Fibroblast of lung (primary cell): ENCODE results near the gene RNF115. TPM values are rescaled to one million over a fixed set of nuclear protein-coding genes. Genes with fewer than 3 reads are reported as not detected.
"Not testable (repeated sequence)": the region's sequence is repeated elsewhere in the genome, so short reads cannot be mapped to it uniquely, and the experiment has no call there.

Experiments
- DNase-seq, 2 donors: peaks; one replicate each; pipeline versions ENCODE4 v3.0.0 to v3.0.0-alpha.2; 2010; ENCODE audit warnings: low read depth in 2 of 2
- H2AFZ ChIP-seq: 2 replicates; pipeline ENCODE4 v1.5.1; 2012; ENCODE audit warnings: low read length, control low read depth, inconsistent platforms
- H3K27ac ChIP-seq: 2 replicates; pipeline ENCODE4 v1.5.1; 2011; ENCODE audit warnings: low read length, control low read depth; ENCODE audit not compliant: insufficient read depth
- H3K27me3 ChIP-seq: 2 replicates; pipeline ENCODE4 v1.5.1; 2011; ENCODE audit warnings: mild to moderate bottlenecking, low read length; ENCODE audit not compliant: control insufficient read depth, insufficient read depth
- H3K36me3 ChIP-seq: 2 replicates; pipeline ENCODE4 v1.5.1; 2011; ENCODE audit warnings: low read length; ENCODE audit not compliant: control insufficient read depth, insufficient read depth
- H3K4me1 ChIP-seq: 2 replicates; pipeline ENCODE4 v1.5.1; 2011; ENCODE audit warnings: low read length; ENCODE audit not compliant: control insufficient read depth, insufficient read depth; ENCODE audit errors: extremely low read depth
- H3K4me2 ChIP-seq: 2 replicates; pipeline ENCODE4 v1.5.1; 2011; ENCODE audit warnings: low read length, control low read depth; ENCODE audit not compliant: insufficient read depth; ENCODE audit errors: extremely low read depth
- H3K4me3 ChIP-seq, 4 experiments: fragments of 200-600 bp in 1 of 4; sonication (generic) in 1 of 4; replicated peaks in 1 of 4; 2 replicates each; pipeline ENCODE4 v1.5.1; 2011 to 2016; ENCODE audit warnings: low read length in 4 of 4, low read depth in 3 of 4, mild to moderate bottlenecking in 3 of 4, control low read depth in 2 of 4, inconsistent platforms in 1 of 4, mixed read lengths in 1 of 4; ENCODE audit not compliant: insufficient read depth in 1 of 4; ENCODE audit errors: control extremely low read depth in 1 of 4
- H3K79me2 ChIP-seq: 2 replicates; pipeline ENCODE4 v1.5.1; 2012; ENCODE audit warnings: mild to moderate bottlenecking, low read length, inconsistent platforms; ENCODE audit not compliant: control insufficient read depth, insufficient read depth
- H3K9ac ChIP-seq: 2 replicates; pipeline ENCODE4 v1.5.1; 2011; ENCODE audit warnings: mild to moderate bottlenecking, low read length, control low read depth; ENCODE audit not compliant: insufficient read depth
- H3K9me3 ChIP-seq: 2 replicates; pipeline ENCODE4 v1.5.1; 2012; ENCODE audit warnings: low read depth, low read length; ENCODE audit not compliant: control insufficient read depth, insufficient read depth
- H4K20me1 ChIP-seq: 2 replicates; pipeline ENCODE4 v1.5.1; 2011; ENCODE audit warnings: low read length; ENCODE audit not compliant: control insufficient read depth, insufficient read depth; ENCODE audit errors: extremely low read depth
- EZH2 ChIP-seq: IDR thresholded peaks from 2 replicates; pipeline ENCODE4 v1.5.1; 2012; ENCODE audit warnings: low read length, control low read depth, mild to moderate bottlenecking; ENCODE audit errors: missing control alignments
- polyA plus RNA-seq, 2 donors: library from polyadenylated mRNA; depleted of rRNA in 1 of 2; stranded (reverse) in 1 of 2; unstranded in 1 of 2; fragments of >200 nt; gene quantifications; 2 replicates each; pipeline ENCODE4 v1.2.1, GENCODE V29; 2011 to 2012; ENCODE audit warnings: missing spikeins in 1 of 2
- total RNA-seq: library from RNA; depleted of rRNA; stranded (reverse); fragments of >200 nt; gene quantifications from 2 replicates; pipeline ENCODE4 v1.2.1, GENCODE V29; 2014
- TF ChIP-seq, protein P1 (sequence below), 2 donors: IDR thresholded peaks in 1 of 2; conservative IDR thresholded peaks in 1 of 2; 1 replicate in 1 of 2; 2 replicates in 1 of 2; pipeline ENCODE4 v1.5.1; 2011 to 2012; ENCODE audit warnings: low read length in 2 of 2, control low read depth in 1 of 2, inconsistent platforms in 1 of 2, low read depth in 1 of 2, mild to moderate bottlenecking in 1 of 2

Gene RNF115
- total and polyA plus RNA-seq, 2 donors (not counting 1 experiment from before 2014, with no cell fraction given), result 16.2 to 19.8 TPM

DNA sequence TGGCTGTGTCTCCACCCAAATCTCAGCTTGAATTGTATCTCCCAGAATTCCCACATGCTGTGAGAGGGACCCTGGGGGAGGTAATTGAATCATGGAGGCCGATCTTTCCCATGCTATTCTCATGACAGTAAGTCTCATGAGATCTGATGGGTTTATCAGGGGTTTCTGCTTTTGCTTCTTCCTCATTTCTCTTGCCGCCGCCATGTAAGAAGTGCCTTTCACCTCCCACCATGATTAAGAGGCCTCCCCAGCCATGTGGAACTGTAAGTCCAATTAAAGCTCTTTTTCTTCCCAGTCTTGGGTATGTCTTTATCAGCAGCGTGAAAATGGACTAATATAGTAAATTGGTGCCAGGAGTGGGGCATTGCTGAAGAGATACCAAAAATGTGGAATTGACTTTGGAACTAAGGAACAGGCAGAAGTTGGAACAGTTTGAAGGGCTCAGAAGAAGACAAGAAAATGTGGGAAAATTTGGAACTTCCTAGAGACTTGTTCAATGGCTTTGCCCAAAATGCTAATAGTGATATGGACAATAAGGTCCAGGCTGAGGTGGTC lies 63.4 kb downstream of the RNF115 start:
- not testable (repeated sequence) for H3K4me2 ChIP-seq, H3K4me3 ChIP-seq, H3K9ac ChIP-seq, H3K9me3 ChIP-seq, H4K20me1 ChIP-seq, H3K36me3 ChIP-seq, H3K27ac ChIP-seq, H2AFZ ChIP-seq, H3K27me3 ChIP-seq, DNase-seq, H3K79me2 ChIP-seq, H3K4me1 ChIP-seq

DNA sequence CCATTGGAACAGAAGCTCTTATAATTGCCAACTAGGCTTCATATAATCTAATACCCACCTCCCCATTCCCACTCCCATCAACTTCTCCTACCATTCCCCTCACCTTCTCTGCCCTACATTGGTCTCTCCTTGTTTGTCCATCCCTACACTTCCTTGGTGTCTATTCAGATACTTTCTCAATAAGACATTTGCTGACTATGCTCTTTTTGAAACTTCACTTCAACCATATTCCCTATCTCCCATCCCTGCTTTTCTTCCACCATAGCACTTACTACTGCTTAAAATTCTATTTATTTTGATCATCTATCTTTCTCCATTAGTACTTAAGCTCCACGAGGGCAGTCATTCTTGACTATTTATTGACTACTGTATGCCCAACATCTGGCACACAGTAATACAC lies 64.2 kb downstream of the RNF115 start:
- Histone ChIP-seq H3K79me2 (no peaks in the 10 kb centered on the region), H3K9me3 (no peaks in the 10 kb centered on the region), H3K36me3 (peaks cover 3% of the 10 kb centered on the region), H3K4me3 (no peak overlapping the region), H3K4me1 (no peaks in the 10 kb centered on the region), H3K27ac (no peak overlapping the region), H3K9ac (no peak overlapping the region), H4K20me1 (no peaks in the 10 kb centered on the region), H3K27me3 (no peaks in the 10 kb centered on the region), H3K4me2 (no peak overlapping the region), H2AFZ (no peak overlapping the region)
- no peak for DNase-seq
- TF ChIP-seq, protein P1, sequence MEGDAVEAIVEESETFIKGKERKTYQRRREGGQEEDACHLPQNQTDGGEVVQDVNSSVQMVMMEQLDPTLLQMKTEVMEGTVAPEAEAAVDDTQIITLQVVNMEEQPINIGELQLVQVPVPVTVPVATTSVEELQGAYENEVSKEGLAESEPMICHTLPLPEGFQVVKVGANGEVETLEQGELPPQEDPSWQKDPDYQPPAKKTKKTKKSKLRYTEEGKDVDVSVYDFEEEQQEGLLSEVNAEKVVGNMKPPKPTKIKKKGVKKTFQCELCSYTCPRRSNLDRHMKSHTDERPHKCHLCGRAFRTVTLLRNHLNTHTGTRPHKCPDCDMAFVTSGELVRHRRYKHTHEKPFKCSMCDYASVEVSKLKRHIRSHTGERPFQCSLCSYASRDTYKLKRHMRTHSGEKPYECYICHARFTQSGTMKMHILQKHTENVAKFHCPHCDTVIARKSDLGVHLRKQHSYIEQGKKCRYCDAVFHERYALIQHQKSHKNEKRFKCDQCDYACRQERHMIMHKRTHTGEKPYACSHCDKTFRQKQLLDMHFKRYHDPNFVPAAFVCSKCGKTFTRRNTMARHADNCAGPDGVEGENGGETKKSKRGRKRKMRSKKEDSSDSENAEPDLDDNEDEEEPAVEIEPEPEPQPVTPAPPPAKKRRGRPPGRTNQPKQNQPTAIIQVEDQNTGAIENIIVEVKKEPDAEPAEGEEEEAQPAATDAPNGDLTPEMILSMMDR (conservative IDR thresholded peaks at IDR 0.05 in 1 of 2, IDR thresholded peaks at IDR 0.05 in 1 of 2; ENCODE audit: low read depth in 1 of 2, low read length in 2 of 2), result no peak
- no peak for TF ChIP-seq EZH2

DNA sequence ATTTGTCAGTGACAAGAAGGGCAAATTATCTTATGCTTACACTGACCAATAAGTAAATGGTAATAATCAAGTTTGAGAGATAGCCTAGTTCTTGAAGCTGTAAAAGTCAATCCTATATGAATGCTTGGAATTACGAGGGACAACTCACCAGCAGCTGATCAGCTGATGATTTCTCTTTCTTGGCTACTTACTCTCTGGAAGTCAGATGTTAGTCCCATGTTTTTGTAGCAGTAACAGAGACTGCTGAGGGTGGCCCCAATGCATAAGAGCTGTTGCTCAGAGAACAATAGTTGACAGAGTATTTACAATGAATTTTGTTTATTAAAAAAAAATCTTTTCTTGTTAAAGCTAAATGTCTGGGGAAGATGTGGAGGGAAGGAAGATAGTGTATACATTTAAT lies 65.3 kb downstream of the RNF115 start:
- no peak overlapping the region for H3K9ac ChIP-seq
- H3K27me3 ChIP-seq, result no peaks in the 10 kb centered on the region
- H2AFZ ChIP-seq, result no peak overlapping the region
- no peak overlapping the region for H3K4me3 ChIP-seq
- no peaks in the 10 kb centered on the region for H3K9me3 ChIP-seq
- no peak overlapping the region for H3K4me2 ChIP-seq
- DNase-seq, result no peak
- no peak for TF ChIP-seq EZH2
- TF ChIP-seq, protein P1 (conservative IDR thresholded peaks at IDR 0.05 in 1 of 2, IDR thresholded peaks at IDR 0.05 in 1 of 2; ENCODE audit: low read depth in 1 of 2, low read length in 2 of 2), result no peak
- H3K36me3 ChIP-seq, result peaks cover 3% of the 10 kb centered on the region
- H4K20me1 ChIP-seq, result no peaks in the 10 kb centered on the region
- H3K27ac ChIP-seq, result no peak overlapping the region
- H3K79me2 ChIP-seq, result no peaks in the 10 kb centered on the region
- no peaks in the 10 kb centered on the region for H3K4me1 ChIP-seq
